Astrocyte of the cerebellum (primary cell): Measurements from ENCODE around the gene FBLN2.

Experiments
- DNase-seq: peaks from one replicate; pipeline ENCODE4 v3.0.0-alpha.2; 2011; ENCODE audit warnings: low read depth
- H3K4me3 ChIP-seq: 2 replicates; pipeline ENCODE4 v1.5.1; 2011; ENCODE audit warnings: mild to moderate bottlenecking, low read depth, low read length, moderate library complexity
- CTCF ChIP-seq: IDR thresholded peaks from 2 replicates; pipeline ENCODE4 v1.5.1; 2012; ENCODE audit warnings: low read length, low read depth, moderate library complexity, mild to moderate bottlenecking; ENCODE audit errors: missing control alignments
- in situ Hi-C: cut with HindIII; loops from 2 replicates; pipeline ENCODE4 v1.10.0; 2017; ENCODE audit warnings: low sequenced_read_pairs

Gene FBLN2

GRCh38 chr3:13624021-13624420, 75.1 kb downstream of the FBLN2 start:
- in situ Hi-C loops: no loop called here
- TF ChIP-seq CTCF: no peak
- no peak for DNase-seq
- H3K4me3 ChIP-seq: no peak overlapping the region

GRCh38 chr3:13624671-13625125, 75.8 kb downstream of the FBLN2 start:
- in situ Hi-C loops: no loop called here
- no peak for TF ChIP-seq CTCF
- DNase-seq: no peak
- no peak overlapping the region for H3K4me3 ChIP-seq

GRCh38 chr3:13626396-13626795, 77.5 kb downstream of the FBLN2 start:
- no peak for DNase-seq
- no peak overlapping the region for H3K4me3 ChIP-seq
- no peak for TF ChIP-seq CTCF
- in situ Hi-C loops: no loop called here

- in situ Hi-C loops: no loop called here
- no peak for DNase-seq
- no peak for TF ChIP-seq CTCF
- no peak overlapping the region for H3K4me3 ChIP-seq
Measured at GRCh38 chr3:13626915-13627460, 78.1 kb downstream of the FBLN2 start.

GRCh38 chr3:13627681-13628080, 78.8 kb downstream of the FBLN2 start:
- H3K4me3 ChIP-seq: no peak overlapping the region
- no peak for TF ChIP-seq CTCF
- in situ Hi-C loops: no loop called here
- no peak for DNase-seq

- in situ Hi-C loops: no loop called here
- TF ChIP-seq CTCF: no peak
- no peak overlapping the region for H3K4me3 ChIP-seq
- no peak for DNase-seq
Measured at GRCh38 chr3:13628432-13628831, 79.5 kb downstream of the FBLN2 start.
